Heart left ventricle (tissue), 16 donors: Measurements from ENCODE around the gene NSD2. TPM values are rescaled to one million over a fixed set of nuclear protein-coding genes. Genes with fewer than 3 reads are reported as not detected.

ENCODE experiments used
- ATAC-seq, 4 donors: fragments of 200-7000 bp; cut with Tn5 transposase; one replicate each; pipeline ENCODE4 v1.9.1; 2020 to 2022; ENCODE audit warnings: moderate library complexity in 4 of 4, mild to moderate bottlenecking in 3 of 4, moderate number of reproducible peaks in 1 of 4
- DNase-seq, 5 donors: peaks; one replicate each; pipeline ENCODE4 v3.0.0-alpha.2; 2020
- H3K27ac ChIP-seq, 12 donors: fragments of 200-600 bp; sonication (generic) in 4 of 12; one replicate each; pipeline versions ENCODE4 v1.5.0 to v1.8.0; 2016 to 2022; ENCODE audit warnings: mild to moderate bottlenecking in 2 of 12
- H3K27me3 ChIP-seq, 9 donors: fragments of 200-600 bp; sonication (generic) in 2 of 9; one replicate each; pipeline versions ENCODE4 v1.5.1 to v1.8.0; 2016 to 2022; ENCODE audit warnings: mild to moderate bottlenecking in 3 of 9
- H3K36me3 ChIP-seq, 9 donors: fragments of 200-600 bp; sonication (generic) in 2 of 9; one replicate each; pipeline versions ENCODE4 v1.5.0 to v1.8.0; 2018 to 2022; ENCODE audit warnings: mild to moderate bottlenecking in 2 of 9
- H3K4me1 ChIP-seq, 12 donors: fragments of 200-600 bp; sonication (generic) in 4 of 12; one replicate each; pipeline versions ENCODE4 v1.5.0 to v1.8.0; 2016 to 2022; ENCODE audit warnings: mild to moderate bottlenecking in 3 of 12
- H3K4me3 ChIP-seq, 12 donors: fragments of 200-600 bp; sonication (generic) in 4 of 12; one replicate each; pipeline versions ENCODE4 v1.5.0 to v1.8.0; 2017 to 2022; ENCODE audit warnings: mild to moderate bottlenecking in 9 of 12, moderate library complexity in 4 of 12
- H3K9me3 ChIP-seq, 12 donors: fragments of 200-600 bp; sonication (generic) in 4 of 12; one replicate each; pipeline versions ENCODE4 v1.5.0 to v1.8.0; 2016 to 2022; ENCODE audit warnings: mild to moderate bottlenecking in 1 of 12
- CTCF ChIP-seq, 12 donors: fragments of 200-600 bp; sonication (generic) in 4 of 12; IDR thresholded peaks; one replicate each; pipeline versions ENCODE4 v1.5.0 to v1.8.0; 2018 to 2022; ENCODE audit warnings: antibody characterized with exemption in 12 of 12, mild to moderate bottlenecking in 5 of 12
- POLR2A ChIP-seq, 2 donors: fragments of 450-650 bp; IDR thresholded peaks; one replicate each; pipeline ENCODE4 v1.6.1; 2017; ENCODE audit warnings: antibody characterized with exemption in 2 of 2, mild to moderate bottlenecking in 2 of 2, moderate library complexity in 2 of 2
- WGBS, 4 donors: extraction: QIAGEN DNeasy Blood & Tissue Kit in 2 of 4; methylation state at CpG; one replicate each; pipeline versions ENCODE4 v1.1.5 to v1.1.7; 2013 to 2018; 5-methylcytosine and 5-hydroxymethylcytosine counted together
- intact Hi-C, 10 donors: fragments of 100-400 bp; cut with DNase I; formaldehyde crosslinking; loops; one replicate each; pipeline versions ENCODE4 v1.11.1 to v1.14.2; 2022
- polyA plus RNA-seq, 2 donors: library from polyadenylated mRNA; stranded (reverse); fragments of 200-250 nt; gene quantifications; one replicate each; pipeline ENCODE4 v1.2.3, GENCODE V29; 2013
- total RNA-seq, 9 donors: library from RNA; depleted of rRNA in 2 of 9; stranded (reverse); fragments of >200 nt in 2 of 9; fragmentation: NEBNext Ultra II Directional in 3 of 9; extraction: Animal tissue kit (Norgen Biotek cat#: 25700) in 3 of 9; gene quantifications; one replicate each; pipeline versions ENCODE4 v1.1.0 to v1.2.4, GENCODE V29; 2016 to 2023
- donor health status: ischemic (EF 13 %, LVEDD 7.1; RV severe dilation, severe dysfunction).
- donor health status: healthy with polysubstance abuse.
- donor health status: DM: no; HTN: yes; CAD: no.
- donor health status: DM: no; HTN: no; CAD: no.
- donor health status: ischemic (EF 25% LVEDD 6.9; RV normal size, moderate dysfunction).
- donor health status: ischemic (EF 25% LVEDD 5.7; RV mildly dilated, moderate dysfunction).
- donor health status: healthy.
- donor health status: DM: yes; HTN: yes; CAD: no.
- donor health status: ischemic (EF 35%, LVEDD 5.7; RV mildly dilated, moderate dysfunction).
- donor health status: nonischemic (EF 11% LVEDD 7.7; RV severe dilation, severe dysfunction).
- donor health status: DM: yes; HTN: yes; CAD: no.
- donor health status: PGD.
- donor health status: ischemic (EF 29% LVEDD 5.4; RV normal size, mild dysfunction).
- donor health status: nonischemic (EF 23%, LVEDD 6.1; RV moderate dilation, normal function).

The NSD2 gene
- total and polyA plus RNA-seq, 11 donors: 11.4 to 63.3 (median 39.0) TPM

- Histone ChIP-seq H3K9me3 (no peaks in the 10 kb centered on the region), H3K4me3 (no peak overlapping the region), H3K4me1 (no peaks in the 10 kb centered on the region), H3K27me3 (no peaks in the 10 kb centered on the region), H3K27ac (no peak overlapping the region), H3K36me3 (peaks cover 0 to 87% (median 65%) of the 10 kb centered on the region in 9 donors)
- intact Hi-C loops: no loop called here
- ATAC-seq (no peak), DNase-seq (no peak)
- 94 to 97% (median 95%) methylated on average over 8 of the region's 8 CpGs for WGBS, 4 donors
- TF ChIP-seq POLR2A (IDR thresholded peaks at IDR 0.05): no peak
- no peak for TF ChIP-seq CTCF (IDR thresholded peaks at IDR 0.05)
These were observed 103.6 kb downstream of the NSD2 start for GRCh38 chr4:1974840-1975239.

- no peak for TF ChIP-seq POLR2A (IDR thresholded peaks at IDR 0.05)
- TF ChIP-seq CTCF (IDR thresholded peaks at IDR 0.05): no peak
- ATAC-seq: no peak
- H3K27me3 ChIP-seq: no peaks in the 10 kb centered on the region
- no peaks in the 10 kb centered on the region for H3K9me3 ChIP-seq
- peaks cover 0 to 87% (median 71%) of the 10 kb centered on the region in 9 donors for H3K36me3 ChIP-seq
- no peak overlapping the region for H3K27ac ChIP-seq
- intact Hi-C loops: no loop called here
- DNase-seq: no peak
- H3K4me3 ChIP-seq: no peak overlapping the region
- no peaks in the 10 kb centered on the region for H3K4me1 ChIP-seq
- WGBS, 4 donors: 92 to 96% (median 93%) methylated on average over 14 of the region's 14 CpGs
These were observed 104.2 kb downstream of the NSD2 start for GRCh38 chr4:1975391-1975801.

- Histone ChIP-seq H3K9me3 (no peaks in the 10 kb centered on the region), H3K27ac (no peak overlapping the region), H3K27me3 (no peaks in the 10 kb centered on the region), H3K4me3 (no peak overlapping the region), H3K4me1 (no peaks in the 10 kb centered on the region), H3K36me3 (peaks cover 0 to 88% (median 75%) of the 10 kb centered on the region in 9 donors)
- DNase-seq (no peak), ATAC-seq (no peak)
- intact Hi-C loops: no loop called here
- WGBS, 4 donors: 95 to 96% (median 95%) methylated on average over 11 of the region's 11 CpGs
- no peak for TF ChIP-seq POLR2A (IDR thresholded peaks at IDR 0.05)
- no peak for TF ChIP-seq CTCF (IDR thresholded peaks at IDR 0.05)
These were observed 104.7 kb downstream of the NSD2 start for GRCh38 chr4:1975880-1976279.

- no peak for TF ChIP-seq CTCF (IDR thresholded peaks at IDR 0.05)
- no peak for TF ChIP-seq POLR2A (IDR thresholded peaks at IDR 0.05)
- H3K27me3 ChIP-seq: no peaks in the 10 kb centered on the region
- H3K4me3 ChIP-seq: no peak overlapping the region
- H3K4me1 ChIP-seq: peaks cover 0 to 5% (median 0%) of the 10 kb centered on the region in 12 donors
- ATAC-seq (no peak), DNase-seq (no peak)
- H3K9me3 ChIP-seq: no peaks in the 10 kb centered on the region
- H3K27ac ChIP-seq: no peak overlapping the region
- intact Hi-C loops: no loop called here
- peaks cover 0 to 88% (median 78%) of the 10 kb centered on the region in 9 donors for H3K36me3 ChIP-seq
- 93 to 96% (median 95%) methylated on average over 32 to 35 of the region's 35 CpGs for WGBS, 4 donors
These were observed 105.5 kb downstream of the NSD2 start for GRCh38 chr4:1976416-1977352.
